ENCODE results near the gene RBP4. TPM values are rescaled to one million over a fixed set of nuclear protein-coding genes. Genes with fewer than 3 reads are reported as not detected.

The RBP4 gene
- polyA plus RNA-seq, 1 experiment: not detected

DNA sequence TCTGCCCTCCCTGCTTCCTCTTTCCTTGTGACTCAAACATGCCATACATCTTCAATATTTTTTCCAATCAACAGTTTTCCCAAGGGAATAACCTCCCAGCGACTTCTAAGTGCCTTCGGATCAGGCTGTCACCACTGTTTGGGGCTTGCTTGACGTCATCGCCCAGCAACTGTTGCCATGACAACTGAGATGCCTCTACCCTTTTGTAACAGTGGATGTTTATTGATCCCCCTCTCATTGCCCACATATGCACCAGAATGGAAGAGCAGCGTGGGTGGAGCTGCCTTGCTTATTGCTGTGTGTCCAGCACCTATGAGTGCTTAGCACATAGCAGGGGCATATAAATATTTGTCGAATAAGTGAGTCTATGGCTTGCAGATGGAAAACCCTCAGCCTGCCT lies 20.2 kb downstream of the RBP4 start:
- DNase-seq (ENCODE audit: low read depth, low spot score): no peak
- Histone ChIP-seq H3K9me3 (ENCODE audit: control insufficient read depth, insufficient read depth, low read length) (no peaks in the 10 kb centered on the region), H3K27ac (ENCODE audit: low read depth, low read length) (no peak overlapping the region), H3K27me3 (ENCODE audit: control insufficient read depth, insufficient read depth, low read length) (peaks cover 8% of the 10 kb centered on the region), H3K4me3 (ENCODE audit: low read depth, low read length) (no peak overlapping the region)
- POLR2A ChIA-PET: no interaction called here
- CTCF ChIA-PET: no interaction called here
- TF ChIP-seq CTCF (IDR thresholded peaks at IDR 0.05; ENCODE audit: low read depth, low read length): no peak

GRCh38 chr10:93579985-93580711 lies 20.9 kb downstream of the RBP4 start:
- Histone ChIP-seq H3K27ac (ENCODE audit: low read depth, low read length) (no peak overlapping the region), H3K4me3 (ENCODE audit: low read depth, low read length) (no peak overlapping the region), H3K27me3 (ENCODE audit: control insufficient read depth, insufficient read depth, low read length) (peaks cover 11% of the 10 kb centered on the region), H3K9me3 (ENCODE audit: control insufficient read depth, insufficient read depth, low read length) (no peaks in the 10 kb centered on the region)
- no peak for TF ChIP-seq CTCF (IDR thresholded peaks at IDR 0.05; ENCODE audit: low read depth, low read length)
- CTCF ChIA-PET: no interaction called here
- no peak for DNase-seq (ENCODE audit: low read depth, low spot score)
- POLR2A ChIA-PET: no interaction called here

DNA sequence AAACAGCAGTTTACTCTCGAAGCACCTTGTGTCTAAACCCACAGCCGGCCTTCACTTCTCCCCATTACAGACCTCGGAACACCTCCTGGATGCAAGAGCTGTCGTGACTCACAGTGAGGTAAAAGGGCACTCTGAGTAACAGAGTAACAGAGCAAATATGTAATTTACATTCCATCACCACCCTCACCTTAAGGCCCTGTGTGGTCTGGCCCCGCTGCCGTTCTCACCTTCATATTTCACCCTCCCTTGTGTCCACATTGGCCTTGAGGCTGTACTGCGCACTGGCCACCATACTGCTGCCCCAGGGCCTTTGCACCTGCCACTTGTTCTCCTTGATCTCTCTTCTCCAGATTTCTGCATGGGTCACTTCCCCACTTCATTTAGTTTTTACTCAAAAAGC lies 21.9 kb downstream of the RBP4 start:
- Histone ChIP-seq H3K4me3 (ENCODE audit: low read depth, low read length) (no peak overlapping the region), H3K9me3 (ENCODE audit: control insufficient read depth, insufficient read depth, low read length) (no peaks in the 10 kb centered on the region), H3K27me3 (ENCODE audit: control insufficient read depth, insufficient read depth, low read length) (peaks cover 11% of the 10 kb centered on the region), H3K27ac (ENCODE audit: low read depth, low read length) (no peak overlapping the region)
- no peak for TF ChIP-seq CTCF (IDR thresholded peaks at IDR 0.05; ENCODE audit: low read depth, low read length)
- CTCF ChIA-PET: interaction anchor here (1.1 kb wide), 1 partner anchor 24 kb away, joined by 3 read pairs; no protein-coding TSS in a partner anchor
- POLR2A ChIA-PET: no interaction called here
- no peak for DNase-seq (ENCODE audit: low read depth, low spot score)

- POLR2A ChIA-PET: no interaction called here
- peaks cover 16% of the 10 kb centered on the region for H3K27me3 ChIP-seq (ENCODE audit: control insufficient read depth, insufficient read depth, low read length)
- TF ChIP-seq CTCF (IDR thresholded peaks at IDR 0.05; ENCODE audit: low read depth, low read length): no peak
- no peak overlapping the region for H3K4me3 ChIP-seq (ENCODE audit: low read depth, low read length)
- H3K27ac ChIP-seq (ENCODE audit: low read depth, low read length): no peak overlapping the region
- H3K9me3 ChIP-seq (ENCODE audit: control insufficient read depth, insufficient read depth, low read length): no peaks in the 10 kb centered on the region
- CTCF ChIA-PET: interaction anchor here (0.9 kb wide), 1 partner anchor 23 kb away, joined by 4 read pairs; no protein-coding TSS in a partner anchor
- no peak for DNase-seq (ENCODE audit: low read depth, low spot score)
Measured at GRCh38 chr10:93577565-93577964, 23.5 kb downstream of the RBP4 start.

DNA sequence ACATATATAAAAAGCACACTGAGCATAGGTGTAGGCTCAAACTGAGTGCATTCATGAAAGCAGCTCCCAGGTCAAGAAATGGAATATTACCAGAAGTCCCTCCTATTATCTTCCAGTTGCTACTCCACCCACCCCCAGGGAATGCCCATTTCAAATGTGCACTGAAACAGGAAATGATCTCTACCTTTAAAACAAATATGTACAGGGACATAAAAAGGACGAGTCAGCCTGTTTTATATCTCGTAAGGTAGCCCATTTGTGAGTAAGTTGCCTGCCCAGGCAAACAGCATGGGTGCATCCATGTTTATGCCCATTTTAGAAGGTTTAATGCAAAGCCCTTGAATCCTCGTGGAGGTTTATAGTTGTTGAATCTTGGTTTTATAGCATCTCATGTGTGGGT lies 24.1 kb downstream of the RBP4 start:
- H3K4me3 ChIP-seq (ENCODE audit: low read depth, low read length): no peak overlapping the region
- H3K27me3 ChIP-seq (ENCODE audit: control insufficient read depth, insufficient read depth, low read length): peaks cover 20% of the 10 kb centered on the region
- no peak for DNase-seq (ENCODE audit: low read depth, low spot score)
- POLR2A ChIA-PET: no interaction called here
- TF ChIP-seq CTCF (IDR thresholded peaks at IDR 0.05; ENCODE audit: low read depth, low read length): no peak
- H3K9me3 ChIP-seq (ENCODE audit: control insufficient read depth, insufficient read depth, low read length): no peaks in the 10 kb centered on the region
- CTCF ChIA-PET: no interaction called here
- no peak overlapping the region for H3K27ac ChIP-seq (ENCODE audit: low read depth, low read length)

Data from AG04450 (cell line).